Measurements from ENCODE around the gene PRDM16.

DNA sequence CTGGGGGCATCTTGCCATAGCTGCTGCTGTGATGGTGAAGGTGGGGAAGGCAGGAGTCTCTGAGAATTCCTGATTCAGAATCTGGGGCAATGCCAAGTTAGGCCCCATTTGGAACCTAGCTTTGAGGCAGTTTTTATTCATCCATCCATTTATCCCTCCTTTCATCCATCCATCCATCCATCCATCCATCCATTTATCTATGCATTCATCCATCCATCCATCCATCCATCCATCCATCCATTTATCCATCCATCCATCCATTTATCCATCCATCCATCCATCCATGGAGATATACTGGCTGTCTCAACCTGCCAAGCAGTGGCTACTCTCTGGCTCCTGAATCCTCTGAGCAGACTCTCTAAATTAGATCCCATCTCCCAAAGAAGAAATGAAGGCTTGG, 83.1 kb downstream of the PRDM16 start:
- TF ChIP-seq, protein P1, sequence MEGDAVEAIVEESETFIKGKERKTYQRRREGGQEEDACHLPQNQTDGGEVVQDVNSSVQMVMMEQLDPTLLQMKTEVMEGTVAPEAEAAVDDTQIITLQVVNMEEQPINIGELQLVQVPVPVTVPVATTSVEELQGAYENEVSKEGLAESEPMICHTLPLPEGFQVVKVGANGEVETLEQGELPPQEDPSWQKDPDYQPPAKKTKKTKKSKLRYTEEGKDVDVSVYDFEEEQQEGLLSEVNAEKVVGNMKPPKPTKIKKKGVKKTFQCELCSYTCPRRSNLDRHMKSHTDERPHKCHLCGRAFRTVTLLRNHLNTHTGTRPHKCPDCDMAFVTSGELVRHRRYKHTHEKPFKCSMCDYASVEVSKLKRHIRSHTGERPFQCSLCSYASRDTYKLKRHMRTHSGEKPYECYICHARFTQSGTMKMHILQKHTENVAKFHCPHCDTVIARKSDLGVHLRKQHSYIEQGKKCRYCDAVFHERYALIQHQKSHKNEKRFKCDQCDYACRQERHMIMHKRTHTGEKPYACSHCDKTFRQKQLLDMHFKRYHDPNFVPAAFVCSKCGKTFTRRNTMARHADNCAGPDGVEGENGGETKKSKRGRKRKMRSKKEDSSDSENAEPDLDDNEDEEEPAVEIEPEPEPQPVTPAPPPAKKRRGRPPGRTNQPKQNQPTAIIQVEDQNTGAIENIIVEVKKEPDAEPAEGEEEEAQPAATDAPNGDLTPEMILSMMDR (conservative IDR thresholded peaks at IDR 0.05), result no peak
- TF ChIP-seq ZFX (IDR thresholded peaks at IDR 0.05), result no peak

All from C4-2B (cell line).